Panc1 (cell line): ENCODE measurements around the gene ASIP. TPM values are rescaled to one million over a fixed set of nuclear protein-coding genes. Genes with fewer than 3 reads are reported as not detected.

Source experiments
- ATAC-seq: fragments of 200-7000 bp; cut with Tn5 transposase; 2 replicates; pipeline ENCODE4 v1.9.1; 2020; ENCODE audit warnings: mild to moderate bottlenecking, moderate library complexity
- BruUV-seq: library from RNA; stranded (reverse); fragments of 400-500 nt; replicated peaks from 2 replicates; lab custom pipeline; 2021; lab: Mats Ljungman, UMichigan
- CTCF ChIA-PET: fragments of 300-600 bp; sonication (Branson Sonifier 250); formaldehyde crosslinking; loops from one replicate; lab custom pipeline; 2022; ENCODE audit warnings: antibody characterized with exemption; lab: Charles Lee
- POLR2A ChIA-PET: fragments of 300-600 bp; sonication (Branson Sonifier 250); formaldehyde crosslinking; loops from one replicate; lab custom pipeline; 2022; ENCODE audit warnings: antibody characterized with exemption; lab: Charles Lee
- DNase-seq: peaks from one replicate; pipeline ENCODE4 v3.0.0-alpha.2; 2010; ENCODE audit warnings: low read depth, low spot score
- H3K27ac ChIP-seq: 2 replicates; pipeline ENCODE4 v1.5.1; 2011; ENCODE audit warnings: mild to moderate bottlenecking, low read length, inconsistent platforms
- H3K27me3 ChIP-seq: fragments of 200-500 bp; sonication (Bioruptor generic); 2 replicates; pipeline ENCODE4 v1.6.0; 2014; ENCODE audit warnings: low read length, inconsistent platforms; ENCODE audit not compliant: control insufficient read depth, insufficient read depth
- H3K36me3 ChIP-seq: fragments of 200-500 bp; sonication (Bioruptor generic); 2 replicates; pipeline ENCODE4 v1.5.1; 2014; ENCODE audit warnings: inconsistent platforms, mild to moderate bottlenecking, low read length, moderate library complexity; ENCODE audit not compliant: control insufficient read depth, insufficient read depth
- H3K4me1 ChIP-seq: 2 replicates; pipeline ENCODE4 v1.5.1; 2011; ENCODE audit warnings: inconsistent platforms, mild to moderate bottlenecking, low read length, moderate library complexity; ENCODE audit not compliant: control insufficient read depth, insufficient read depth
- H3K4me3 ChIP-seq, 2 experiments: 2 replicates each; pipeline ENCODE4 v1.5.1; 2011 to 2012; ENCODE audit warnings: low read depth in 2 of 2, low read length in 2 of 2, mild to moderate bottlenecking in 2 of 2, inconsistent platforms in 1 of 2, moderate library complexity in 1 of 2
- H3K9me3 ChIP-seq: fragments of 200-500 bp; sonication (Bioruptor generic); 2 replicates; pipeline ENCODE4 v1.5.1; 2014; ENCODE audit warnings: low read depth, mild to moderate bottlenecking, inconsistent platforms, low read length, moderate library complexity; ENCODE audit not compliant: control insufficient read depth, insufficient read depth
- POLR2AphosphoS5 ChIP-seq: IDR thresholded peaks from 2 replicates; pipeline ENCODE4 v1.6.1; 2012; ENCODE audit warnings: mild to moderate bottlenecking, low read depth, low read length, moderate library complexity
- SIN3A ChIP-seq: IDR thresholded peaks from 2 replicates; pipeline ENCODE4 v1.6.1; 2012; ENCODE audit warnings: low read depth, mild to moderate bottlenecking, low read length, moderate library complexity, borderline replicate concordance; ENCODE audit not compliant: insufficient read depth
- TCF7L2 ChIP-seq: IDR thresholded peaks from 2 replicates; pipeline ENCODE4 v1.6.1; 2011; ENCODE audit warnings: mild to moderate bottlenecking, low read depth, low read length, inconsistent platforms
- in situ Hi-C: cut with HindIII; loops from 2 replicates; pipeline ENCODE4 v1.10.0; 2016; ENCODE audit warnings: low sequenced_read_pairs, low pct_unique_long_range_greater_than_20kb
- intact Hi-C: fragments of 100-400 bp; cut with micrococcal nuclease; formaldehyde crosslinking; loops from one replicate; pipeline ENCODE4 v1.10.0; 2022; ENCODE audit not compliant: unreplicated experiment
- total RNA-seq: library from RNA; stranded (reverse); gene quantifications from one replicate; pipeline ENCODE4 v1.2.1, GENCODE V29; 2021; ENCODE audit not compliant: unreplicated experiment
- TF ChIP-seq, protein P1 (sequence below), 2 experiments: IDR thresholded peaks; 2 replicates each; pipeline ENCODE4 v1.6.1; 2011 to 2012; ENCODE audit warnings: low read depth in 2 of 2, control low read depth in 1 of 2, low read length in 1 of 2, mild to moderate bottlenecking in 1 of 2, moderate library complexity in 1 of 2; ENCODE audit not compliant: insufficient read depth in 1 of 2
- TF ChIP-seq, protein P2 (sequence below): fragments of 450-650 bp; IDR thresholded peaks from 2 replicates; pipeline ENCODE4 v1.5.1; 2017; ENCODE audit warnings: mild to moderate bottlenecking

Gene ASIP
- total RNA-seq, 1 experiment from 2014 or later = not detected

DNA sequence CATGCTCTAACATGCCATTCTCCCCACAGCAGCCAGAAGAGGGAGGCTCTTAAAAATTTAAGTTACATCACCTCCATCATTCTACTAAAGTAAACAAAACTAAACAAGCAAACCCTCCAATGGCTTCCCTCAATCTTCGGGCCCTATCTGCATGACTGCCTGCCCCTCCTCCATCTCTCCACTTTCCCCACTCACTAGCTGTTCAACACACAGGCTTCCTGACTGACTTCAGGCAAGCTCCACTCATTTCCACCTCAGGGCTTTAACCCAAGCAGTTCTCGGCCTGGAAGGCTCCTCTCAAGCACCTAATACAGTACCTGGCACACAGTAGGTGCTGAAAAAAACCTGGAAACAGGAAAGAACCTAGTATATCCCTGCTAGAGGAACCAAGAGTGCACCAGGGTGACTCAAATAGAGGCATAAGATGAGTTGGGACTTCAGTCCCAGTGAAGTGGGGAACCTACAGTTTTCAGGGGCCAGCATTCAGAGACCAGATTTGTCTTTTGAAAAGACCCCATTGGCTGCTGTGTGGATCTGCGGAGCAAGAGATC, 59.1 kb downstream of the ASIP start:
- no TSS peak for BruUV-seq
- TF ChIP-seq, protein P1, sequence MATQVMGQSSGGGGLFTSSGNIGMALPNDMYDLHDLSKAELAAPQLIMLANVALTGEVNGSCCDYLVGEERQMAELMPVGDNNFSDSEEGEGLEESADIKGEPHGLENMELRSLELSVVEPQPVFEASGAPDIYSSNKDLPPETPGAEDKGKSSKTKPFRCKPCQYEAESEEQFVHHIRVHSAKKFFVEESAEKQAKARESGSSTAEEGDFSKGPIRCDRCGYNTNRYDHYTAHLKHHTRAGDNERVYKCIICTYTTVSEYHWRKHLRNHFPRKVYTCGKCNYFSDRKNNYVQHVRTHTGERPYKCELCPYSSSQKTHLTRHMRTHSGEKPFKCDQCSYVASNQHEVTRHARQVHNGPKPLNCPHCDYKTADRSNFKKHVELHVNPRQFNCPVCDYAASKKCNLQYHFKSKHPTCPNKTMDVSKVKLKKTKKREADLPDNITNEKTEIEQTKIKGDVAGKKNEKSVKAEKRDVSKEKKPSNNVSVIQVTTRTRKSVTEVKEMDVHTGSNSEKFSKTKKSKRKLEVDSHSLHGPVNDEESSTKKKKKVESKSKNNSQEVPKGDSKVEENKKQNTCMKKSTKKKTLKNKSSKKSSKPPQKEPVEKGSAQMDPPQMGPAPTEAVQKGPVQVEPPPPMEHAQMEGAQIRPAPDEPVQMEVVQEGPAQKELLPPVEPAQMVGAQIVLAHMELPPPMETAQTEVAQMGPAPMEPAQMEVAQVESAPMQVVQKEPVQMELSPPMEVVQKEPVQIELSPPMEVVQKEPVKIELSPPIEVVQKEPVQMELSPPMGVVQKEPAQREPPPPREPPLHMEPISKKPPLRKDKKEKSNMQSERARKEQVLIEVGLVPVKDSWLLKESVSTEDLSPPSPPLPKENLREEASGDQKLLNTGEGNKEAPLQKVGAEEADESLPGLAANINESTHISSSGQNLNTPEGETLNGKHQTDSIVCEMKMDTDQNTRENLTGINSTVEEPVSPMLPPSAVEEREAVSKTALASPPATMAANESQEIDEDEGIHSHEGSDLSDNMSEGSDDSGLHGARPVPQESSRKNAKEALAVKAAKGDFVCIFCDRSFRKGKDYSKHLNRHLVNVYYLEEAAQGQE (IDR thresholded peaks at IDR 0.05; ENCODE audit: insufficient read depth in 1 of 2, low read depth in 2 of 2, low read length in 1 of 2) = no peak
- TF ChIP-seq, protein P2, sequence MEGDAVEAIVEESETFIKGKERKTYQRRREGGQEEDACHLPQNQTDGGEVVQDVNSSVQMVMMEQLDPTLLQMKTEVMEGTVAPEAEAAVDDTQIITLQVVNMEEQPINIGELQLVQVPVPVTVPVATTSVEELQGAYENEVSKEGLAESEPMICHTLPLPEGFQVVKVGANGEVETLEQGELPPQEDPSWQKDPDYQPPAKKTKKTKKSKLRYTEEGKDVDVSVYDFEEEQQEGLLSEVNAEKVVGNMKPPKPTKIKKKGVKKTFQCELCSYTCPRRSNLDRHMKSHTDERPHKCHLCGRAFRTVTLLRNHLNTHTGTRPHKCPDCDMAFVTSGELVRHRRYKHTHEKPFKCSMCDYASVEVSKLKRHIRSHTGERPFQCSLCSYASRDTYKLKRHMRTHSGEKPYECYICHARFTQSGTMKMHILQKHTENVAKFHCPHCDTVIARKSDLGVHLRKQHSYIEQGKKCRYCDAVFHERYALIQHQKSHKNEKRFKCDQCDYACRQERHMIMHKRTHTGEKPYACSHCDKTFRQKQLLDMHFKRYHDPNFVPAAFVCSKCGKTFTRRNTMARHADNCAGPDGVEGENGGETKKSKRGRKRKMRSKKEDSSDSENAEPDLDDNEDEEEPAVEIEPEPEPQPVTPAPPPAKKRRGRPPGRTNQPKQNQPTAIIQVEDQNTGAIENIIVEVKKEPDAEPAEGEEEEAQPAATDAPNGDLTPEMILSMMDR = no peak
- TF ChIP-seq TCF7L2 = no peak
- no peak for TF ChIP-seq POLR2AphosphoS5
- TF ChIP-seq SIN3A = no peak
- ChIA-PET POLR2A (no interaction called here), CTCF (no interaction called here)
- ATAC-seq (no peak), DNase-seq (no peak)
- 0 out of 2 replicates have a peak overlapping the region, but pooled peaks have one; percentile 39 for H3K27ac ChIP-seq
- H3K4me1 ChIP-seq = peaks cover 28% of the 10 kb centered on the region
- H3K4me3 ChIP-seq = no peak overlapping the region
- H3K36me3 ChIP-seq = 0 out of 2 replicates have a peak, but pooled peaks cover 2% of the 10 kb centered on the region
- in situ Hi-C loops = no loop called here
- intact Hi-C loops = loop anchor here (10.0 kb wide), 1 partner anchor 106 kb away; no protein-coding TSS in a partner anchor
- no peaks in the 10 kb centered on the region for H3K9me3 ChIP-seq
- no peaks in the 10 kb centered on the region for H3K27me3 ChIP-seq

DNA sequence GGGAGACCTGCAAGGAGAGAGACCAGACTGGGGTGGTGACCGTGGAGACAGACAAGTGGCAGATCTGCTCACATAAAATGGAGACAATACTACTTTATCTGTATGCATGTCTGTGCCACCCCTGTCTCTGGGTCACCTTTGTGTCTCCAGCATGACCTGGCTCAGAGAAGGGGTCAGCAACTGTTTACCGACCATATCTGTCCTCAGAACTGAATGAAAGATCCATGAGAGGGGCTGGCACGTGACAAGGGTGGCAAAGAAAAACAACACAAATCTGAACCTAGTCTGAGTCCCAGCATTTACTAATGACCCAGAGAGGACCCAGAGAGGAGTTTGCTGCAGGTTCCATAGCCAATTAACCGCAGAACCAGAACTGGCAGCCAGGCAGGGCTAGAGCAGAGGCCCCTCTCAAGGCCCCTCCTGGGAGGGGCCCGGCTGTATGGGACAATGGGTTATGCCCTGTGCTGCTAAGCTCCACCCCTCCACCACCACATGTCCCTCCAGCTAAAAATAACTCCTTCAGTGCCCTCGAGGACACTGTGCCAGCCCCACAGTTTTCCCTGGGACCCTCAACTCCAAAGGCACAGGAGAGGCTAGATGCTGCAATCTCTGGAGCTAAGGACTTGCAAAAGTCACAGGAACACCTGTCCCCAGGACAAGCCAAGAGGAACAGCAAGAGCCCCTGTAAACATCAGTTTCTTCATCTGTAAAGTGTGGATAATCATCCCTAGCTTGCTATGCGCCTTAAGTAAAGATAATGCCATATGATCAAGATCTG, 59.8 kb downstream of the ASIP start:
- DNase-seq = no peak
- CTCF ChIA-PET = interaction anchor here (0.6 kb wide), 1 partner anchor 469 kb away, joined by 3 read pairs; no protein-coding TSS in a partner anchor
- TF ChIP-seq SIN3A = no peak
- TF ChIP-seq POLR2AphosphoS5 = no peak; the same call in 1 of the 2 replicates
- no peak for TF ChIP-seq TCF7L2
- TF ChIP-seq, protein P1 (IDR thresholded peaks at IDR 0.05; ENCODE audit: insufficient read depth in 1 of 2, low read depth in 2 of 2, low read length in 1 of 2) = no peak
- TF ChIP-seq, protein P2 = no peak
- no peak for ATAC-seq
- no TSS peak for BruUV-seq
- POLR2A ChIA-PET = no interaction called here
- H3K27ac ChIP-seq = peak overlapping the region; percentile 39; the same call in 1 of the 2 replicates
- no peaks in the 10 kb centered on the region for H3K27me3 ChIP-seq
- intact Hi-C loops = loop anchor here (10.0 kb wide), 1 partner anchor 106 kb away; no protein-coding TSS in a partner anchor
- H3K36me3 ChIP-seq = no peaks in the 10 kb centered on the region
- peaks cover 28% of the 10 kb centered on the region for H3K4me1 ChIP-seq
- peak overlapping the region; percentile 1 to 81; a peak in 1 of 4 replicates for H3K4me3 ChIP-seq
- in situ Hi-C loops = no loop called here
- no peaks in the 10 kb centered on the region for H3K9me3 ChIP-seq
